Prostate gland (tissue), 2 donors: ENCODE measurements around the gene OR8D2. TPM values are rescaled to one million over a fixed set of nuclear protein-coding genes. Genes with fewer than 3 reads are reported as not detected.

Experiments used
- DNase-seq: peaks from one replicate; pipeline ENCODE4 v3.0.0-alpha.2; 2019; ENCODE audit warnings: low spot score
- H3K27ac ChIP-seq, 2 donors: fragments of 200-600 bp; sonication (generic); 2 replicates each; pipeline ENCODE4 v1.5.1; 2017 to 2019
- H3K27me3 ChIP-seq: fragments of 200-600 bp; sonication (generic); replicated peaks from 2 replicates; pipeline ENCODE4 v1.5.1; 2019; ENCODE audit not compliant: insufficient read depth
- H3K36me3 ChIP-seq, 2 donors: fragments of 200-600 bp; sonication (generic); 1 replicate in 1 of 2; 2 replicates in 1 of 2; pipeline versions ENCODE4 v1.5.1 to v1.8.1; 2017 to 2019
- H3K4me1 ChIP-seq: fragments of 200-600 bp; sonication (generic); replicated peaks from 2 replicates; pipeline ENCODE4 v1.5.1; 2019
- H3K4me3 ChIP-seq, 2 donors: fragments of 200-600 bp; sonication (generic); 2 replicates each; pipeline ENCODE4 v1.5.1; 2017 to 2019
- H3K9me3 ChIP-seq: fragments of 200-600 bp; sonication (generic); 2 replicates; pipeline ENCODE4 v1.5.1; 2017
- CTCF ChIP-seq, 4 experiments: fragments of 200-600 bp in 2 of 4; fragments of 450-650 bp in 2 of 4; sonication (generic) in 2 of 4; IDR thresholded peaks; 1 replicate in 3 of 4; 2 replicates in 1 of 4; pipeline ENCODE4 v1.5.1; 2016 to 2019; ENCODE audit warnings: antibody characterized with exemption in 4 of 4, mild to moderate bottlenecking in 2 of 4, moderate library complexity in 2 of 4
- POLR2A ChIP-seq: fragments of 450-650 bp; IDR thresholded peaks from one replicate; pipeline ENCODE4 v1.6.1; 2016; ENCODE audit warnings: antibody characterized with exemption, mild to moderate bottlenecking
- POLR2AphosphoS5 ChIP-seq: sonication (generic); formaldehyde crosslinking; IDR thresholded peaks from one replicate; pipeline ENCODE4 v1.6.1; 2017; ENCODE audit warnings: antibody characterized with exemption
- WGBS: methylation state at CpG from one replicate; pipeline ENCODE4 v1.1.5; 2018; 5-methylcytosine and 5-hydroxymethylcytosine counted together
- intact Hi-C: fragments of 100-400 bp; cut with DNase I; formaldehyde crosslinking; loops from one replicate; pipeline ENCODE4 v1.14.2; 2022
- total RNA-seq, 2 donors: library from RNA; depleted of rRNA; stranded (reverse); fragments of >200 nt; gene quantifications; one replicate each; pipeline ENCODE4 v1.1.0, GENCODE V29; 2016

OR8D2 gene
- total RNA-seq, 2 donors from 2014 or later, result not detected

- no peaks in the 10 kb centered on the region for H3K4me1 ChIP-seq
- H3K27ac ChIP-seq, result no peak overlapping the region
- TF ChIP-seq POLR2AphosphoS5 (no peak), POLR2A (no peak), CTCF (IDR thresholded peaks at IDR 0.05) (no peak)
- H3K27me3 ChIP-seq, result no peaks in the 10 kb centered on the region
- no peak overlapping the region for H3K4me3 ChIP-seq
- H3K9me3 ChIP-seq, result no peaks in the 10 kb centered on the region
- no peak for DNase-seq
- H3K36me3 ChIP-seq, result no peaks in the 10 kb centered on the region
- intact Hi-C loops, result no loop called here
Observed at GRCh38 chr11:124296016-124296415, 24.0 kb downstream of the OR8D2 start.

GRCh38 chr11:124294687-124295086 lies 25.3 kb downstream of the OR8D2 start:
- TF ChIP-seq CTCF (IDR thresholded peaks at IDR 0.05) (no peak), POLR2A (no peak), POLR2AphosphoS5 (no peak)
- Histone ChIP-seq H3K27me3 (no peaks in the 10 kb centered on the region), H3K4me3 (no peak overlapping the region), H3K27ac (no peak overlapping the region), H3K9me3 (no peaks in the 10 kb centered on the region), H3K4me1 (no peaks in the 10 kb centered on the region), H3K36me3 (no peaks in the 10 kb centered on the region)
- no peak for DNase-seq
- intact Hi-C loops, result no loop called here
- 94% methylated on average over 1 of the region's 1 CpG for WGBS

- H3K27me3 ChIP-seq, result no peaks in the 10 kb centered on the region
- no peaks in the 10 kb centered on the region for H3K36me3 ChIP-seq
- no peak for DNase-seq
- 47% methylated on average over 3 of the region's 3 CpGs for WGBS
- no peak overlapping the region for H3K4me3 ChIP-seq
- TF ChIP-seq POLR2AphosphoS5 (no peak), CTCF (IDR thresholded peaks at IDR 0.05) (no peak), POLR2A (no peak)
- no peaks in the 10 kb centered on the region for H3K4me1 ChIP-seq
- H3K27ac ChIP-seq, result no peak overlapping the region
- no peaks in the 10 kb centered on the region for H3K9me3 ChIP-seq
- intact Hi-C loops, result no loop called here
Observed at GRCh38 chr11:124285610-124286344, 34.2 kb downstream of the OR8D2 start.

GRCh38 chr11:124278261-124278660 lies 41.7 kb downstream of the OR8D2 start:
- intact Hi-C loops, result no loop called here
- TF ChIP-seq CTCF (IDR thresholded peaks at IDR 0.05), result no peak
- TF ChIP-seq POLR2A, result no peak
- no peak for TF ChIP-seq POLR2AphosphoS5
- WGBS, result 56% methylated on average over 2 of the region's 2 CpGs
- Histone ChIP-seq H3K9me3 (no peaks in the 10 kb centered on the region), H3K27me3 (no peaks in the 10 kb centered on the region), H3K4me1 (no peaks in the 10 kb centered on the region), H3K27ac (no peak overlapping the region), H3K4me3 (no peak overlapping the region), H3K36me3 (no peaks in the 10 kb centered on the region)
- no peak for DNase-seq

- WGBS, result 77% methylated on average over 3 of the region's 3 CpGs
- Histone ChIP-seq H3K27me3 (no peaks in the 10 kb centered on the region), H3K27ac (no peak overlapping the region), H3K4me3 (no peak overlapping the region), H3K4me1 (no peaks in the 10 kb centered on the region), H3K36me3 (no peaks in the 10 kb centered on the region), H3K9me3 (no peaks in the 10 kb centered on the region)
- TF ChIP-seq CTCF (IDR thresholded peaks at IDR 0.05), result no peak
- no peak for TF ChIP-seq POLR2A
- no peak for TF ChIP-seq POLR2AphosphoS5
- intact Hi-C loops, result no loop called here
- DNase-seq, result no peak
Observed at GRCh38 chr11:124277804-124278203, 42.2 kb downstream of the OR8D2 start.
